ENCODE data around the gene HDAC4.
A peak's percentile ranks its signal among the peaks of the same experiment; 100 is the strongest.

Gene HDAC4

GRCh38 chr2:239292959-239293774 is 107.7 kb downstream of the HDAC4 start:
- Mint-ChIP-seq H3K27me3 (peaks cover 8% of the 10 kb centered on the region), H3K27ac (no peak overlapping the region), H3K4me3 (peak overlapping the region in 1 of 2 donors; percentile 88), H3K4me1 (peaks cover 57% of the 10 kb centered on the region), H3K9me3 (no peaks in the 10 kb centered on the region)
- DNase-seq (no peak), ATAC-seq (no peak)

- H3K4me1 Mint-ChIP-seq, result peaks cover 51% of the 10 kb centered on the region
- no peak overlapping the region for H3K4me3 Mint-ChIP-seq
- no peaks in the 10 kb centered on the region for H3K9me3 Mint-ChIP-seq
- ATAC-seq (no peak), DNase-seq (no peak)
- no peak overlapping the region for H3K27ac Mint-ChIP-seq
- H3K27me3 Mint-ChIP-seq, result peaks cover 10% of the 10 kb centered on the region
Observed at GRCh38 chr2:239292531-239292930, 108.3 kb downstream of the HDAC4 start.

GRCh38 chr2:239291475-239292350 is 109.1 kb downstream of the HDAC4 start:
- Mint-ChIP-seq H3K9me3 (no peaks in the 10 kb centered on the region), H3K4me3 (no peak overlapping the region), H3K4me1 (peaks cover 43% of the 10 kb centered on the region), H3K27me3 (peaks cover 16% of the 10 kb centered on the region), H3K27ac (peak overlapping the region in 1 of 2 donors; percentile 81)
- DNase-seq (no peak), ATAC-seq (no peak)

- H3K4me1 Mint-ChIP-seq, result peaks cover 34% of the 10 kb centered on the region
- no peaks in the 10 kb centered on the region for H3K9me3 Mint-ChIP-seq
- peaks cover 9% of the 10 kb centered on the region for H3K27me3 Mint-ChIP-seq
- peak overlapping the region in 1 of 2 donors; percentile 10 for H3K27ac Mint-ChIP-seq
- no peak for ATAC-seq
- no peak for DNase-seq
- H3K4me3 Mint-ChIP-seq, result no peak overlapping the region
Observed at GRCh38 chr2:239290618-239291474, 110.0 kb downstream of the HDAC4 start.

- Mint-ChIP-seq H3K4me1 (peaks cover 22% of the 10 kb centered on the region), H3K9me3 (no peaks in the 10 kb centered on the region), H3K27me3 (peaks cover 8% of the 10 kb centered on the region), H3K27ac (peak overlapping the region; percentile 89 to 98), H3K4me3 (peak overlapping the region; percentile 79 to 83)
- ATAC-seq, result peak; percentile 75
- DNase-seq, result peak in 1 of 2 donors; percentile 76
Observed at GRCh38 chr2:239289545-239289944, 111.3 kb downstream of the HDAC4 start.

GRCh38 chr2:239288951-239289511 is 111.8 kb downstream of the HDAC4 start:
- no peaks in the 10 kb centered on the region for H3K9me3 Mint-ChIP-seq
- H3K4me3 Mint-ChIP-seq, result peak overlapping the region; percentile 79 to 83
- H3K27ac Mint-ChIP-seq, result peak overlapping the region; percentile 89 to 98
- DNase-seq, result peak; percentile 53 to 62
- peaks cover 17% of the 10 kb centered on the region for H3K4me1 Mint-ChIP-seq
- peak; percentile 70 for ATAC-seq
- H3K27me3 Mint-ChIP-seq, result peaks cover 8% of the 10 kb centered on the region

- ATAC-seq, result no peak
- H3K4me3 Mint-ChIP-seq, result no peak overlapping the region
- H3K27me3 Mint-ChIP-seq, result peaks cover 8% of the 10 kb centered on the region
- DNase-seq, result no peak
- H3K9me3 Mint-ChIP-seq, result no peaks in the 10 kb centered on the region
- H3K27ac Mint-ChIP-seq, result no peak overlapping the region
- H3K4me1 Mint-ChIP-seq, result peaks cover 9% of the 10 kb centered on the region
Observed at GRCh38 chr2:239288237-239288636, 112.6 kb downstream of the HDAC4 start.

- Mint-ChIP-seq H3K9me3 (no peaks in the 10 kb centered on the region), H3K27ac (no peak overlapping the region), H3K4me3 (no peak overlapping the region), H3K4me1 (peaks cover 4% of the 10 kb centered on the region), H3K27me3 (peaks cover 8% of the 10 kb centered on the region)
- DNase-seq, result no peak
- no peak for ATAC-seq
Observed at GRCh38 chr2:239287461-239287860, 113.4 kb downstream of the HDAC4 start.

- Mint-ChIP-seq H3K27ac (no peak overlapping the region), H3K4me3 (peak overlapping the region; percentile 41 to 77), H3K27me3 (peaks cover 8% of the 10 kb centered on the region), H3K4me1 (no peaks in the 10 kb centered on the region), H3K9me3 (no peaks in the 10 kb centered on the region)
- DNase-seq (no peak), ATAC-seq (no peak)
Observed at GRCh38 chr2:239286901-239287300, 113.9 kb downstream of the HDAC4 start.

- ATAC-seq, result peak; percentile 43
Observed at GRCh38 chr2:239285932-239286230, 114.9 kb downstream of the HDAC4 start.

GRCh38 chr2:239285071-239285931 is 115.5 kb downstream of the HDAC4 start:
- H3K4me3 Mint-ChIP-seq, result peak overlapping the region; percentile 77 to 79
- DNase-seq (peak; percentile 41 to 58), ATAC-seq (peak; percentile 67)
- peaks cover 8% of the 10 kb centered on the region for H3K27me3 Mint-ChIP-seq
- H3K9me3 Mint-ChIP-seq, result no peaks in the 10 kb centered on the region
- H3K4me1 Mint-ChIP-seq, result no peaks in the 10 kb centered on the region
- H3K27ac Mint-ChIP-seq, result peak overlapping the region; percentile 83 to 87

More at GRCh38 chr2:239285932-239286230, 114.9 kb downstream of the HDAC4 start:
- H3K9me3 Mint-ChIP-seq, result no peaks in the 10 kb centered on the region
- no peak for DNase-seq
- peak overlapping the region; percentile 77 to 79 for H3K4me3 Mint-ChIP-seq
- H3K4me1 Mint-ChIP-seq, result no peaks in the 10 kb centered on the region
- H3K27me3 Mint-ChIP-seq, result peaks cover 8% of the 10 kb centered on the region
- H3K27ac Mint-ChIP-seq, result peak overlapping the region; percentile 1 to 83

- H3K4me1 Mint-ChIP-seq, result no peaks in the 10 kb centered on the region
- peaks cover 8% of the 10 kb centered on the region for H3K27me3 Mint-ChIP-seq
- no peaks in the 10 kb centered on the region for H3K9me3 Mint-ChIP-seq
- H3K4me3 Mint-ChIP-seq, result peak overlapping the region; percentile 77 to 79
- DNase-seq (no peak), ATAC-seq (no peak)
- no peak overlapping the region for H3K27ac Mint-ChIP-seq
Observed at GRCh38 chr2:239283961-239284795, 116.6 kb downstream of the HDAC4 start.

GRCh38 chr2:239283288-239283945 is 117.4 kb downstream of the HDAC4 start:
- ATAC-seq (no peak), DNase-seq (no peak)
- no peak overlapping the region for H3K27ac Mint-ChIP-seq
- H3K9me3 Mint-ChIP-seq, result no peaks in the 10 kb centered on the region
- peaks cover 8% of the 10 kb centered on the region for H3K27me3 Mint-ChIP-seq
- peak overlapping the region in 1 of 2 donors; percentile 4 for H3K4me3 Mint-ChIP-seq
- H3K4me1 Mint-ChIP-seq, result no peaks in the 10 kb centered on the region

All from stimulated activated naive CD8-positive, alpha-beta T cell treated with anti-CD3 and anti-CD28 coated beads, Interleukin-15, amount 100 ng/mL, for 72 hours (primary cell).